ENCODE results near the gene ANKRD63. TPM values are rescaled to one million over a fixed set of nuclear protein-coding genes. Genes with fewer than 3 reads are reported as not detected.

The ANKRD63 gene
- total RNA-seq, 2 experiments from 2014 or later: 0.37 TPM; not detected in 1

- Mint-ChIP-seq H3K27me3 (ENCODE audit: low read depth) (no peaks in the 10 kb centered on the region), H3K36me3 (ENCODE audit: low read depth) (peaks cover 23% of the 10 kb centered on the region), H3K27ac (no peak overlapping the region), H3K4me3 (no peak overlapping the region), H3K4me1 (ENCODE audit: low read depth) (no peaks in the 10 kb centered on the region), H3K9me3 (ENCODE audit: insufficient read depth) (no peaks in the 10 kb centered on the region)
- ChIA-PET POLR2A (no interaction called here), CTCF (no interaction called here)
- ATAC-seq (no peak), DNase-seq (no peak)
Measured at GRCh38 chr15:40295297-40295696, 12.4 kb upstream of the ANKRD63 start.

GRCh38 chr15:40293905-40294895 is 11.3 kb upstream of the ANKRD63 start:
- no peaks in the 10 kb centered on the region for H3K27me3 Mint-ChIP-seq (ENCODE audit: low read depth)
- no peak overlapping the region for H3K27ac Mint-ChIP-seq
- ChIA-PET CTCF (interaction anchor here (0.9 to 1.5 kb wide), 2 partner anchors 13 to 44 kb away, joined by 4 to 6 read pairs; no protein-coding TSS in a partner anchor), POLR2A (interaction anchor here (0.6 to 1.2 kb wide), 2 partner anchors 14 to 367 kb away, joined by 3 to 4 read pairs; partner anchors contain the start of gene PLCB2)
- H3K4me3 Mint-ChIP-seq: no peak overlapping the region
- no peaks in the 10 kb centered on the region for H3K4me1 Mint-ChIP-seq (ENCODE audit: low read depth)
- H3K9me3 Mint-ChIP-seq (ENCODE audit: insufficient read depth): no peaks in the 10 kb centered on the region
- ATAC-seq (no peak), DNase-seq (no peak)
- peaks cover 15% of the 10 kb centered on the region for H3K36me3 Mint-ChIP-seq (ENCODE audit: low read depth)

GRCh38 chr15:40293006-40293405 is 10.1 kb upstream of the ANKRD63 start:
- ChIA-PET POLR2A (interaction anchor here (1.2 kb wide), 1 partner anchor 15 kb away, joined by 4 read pairs; the partner anchor contains the start of gene PLCB2), CTCF (interaction anchor here (0.9 to 1.5 kb wide), 5 partner anchors 14 to 45 kb away, joined by 3 to 6 read pairs (median 4); no protein-coding TSS in a partner anchor)
- Mint-ChIP-seq H3K4me3 (no peak overlapping the region), H3K27me3 (ENCODE audit: low read depth) (no peaks in the 10 kb centered on the region), H3K36me3 (ENCODE audit: low read depth) (peaks cover 14% of the 10 kb centered on the region), H3K27ac (no peak overlapping the region), H3K9me3 (ENCODE audit: insufficient read depth) (no peaks in the 10 kb centered on the region), H3K4me1 (ENCODE audit: low read depth) (no peaks in the 10 kb centered on the region)
- DNase-seq (no peak), ATAC-seq (no peak)

- Mint-ChIP-seq H3K27ac (no peak overlapping the region), H3K36me3 (ENCODE audit: low read depth) (peaks cover 11% of the 10 kb centered on the region), H3K27me3 (ENCODE audit: low read depth) (no peaks in the 10 kb centered on the region), H3K4me1 (ENCODE audit: low read depth) (no peaks in the 10 kb centered on the region), H3K4me3 (no peak overlapping the region), H3K9me3 (ENCODE audit: insufficient read depth) (no peaks in the 10 kb centered on the region)
- CTCF ChIA-PET: interaction anchor here (0.9 to 3.7 kb wide), 5 partner anchors 13 to 18 kb away, joined by 3 to 28 read pairs (median 3); no protein-coding TSS in a partner anchor
- DNase-seq: no peak
- no peak for ATAC-seq
- POLR2A ChIA-PET: interaction anchor here (0.5 kb wide), 1 partner anchor 21 kb away, joined by 5 read pairs; no protein-coding TSS in a partner anchor
Measured at GRCh38 chr15:40292246-40292645, 9.4 kb upstream of the ANKRD63 start.

- peaks cover 7% of the 10 kb centered on the region for H3K36me3 Mint-ChIP-seq (ENCODE audit: low read depth)
- no peaks in the 10 kb centered on the region for H3K4me1 Mint-ChIP-seq (ENCODE audit: low read depth)
- no peaks in the 10 kb centered on the region for H3K9me3 Mint-ChIP-seq (ENCODE audit: insufficient read depth)
- H3K27me3 Mint-ChIP-seq (ENCODE audit: low read depth): no peaks in the 10 kb centered on the region
- CTCF ChIA-PET: interaction anchor here (1.0 to 3.7 kb wide), 4 partner anchors 11 to 19 kb away, joined by 3 to 28 read pairs (median 3); partner anchors contain the start of gene PLCB2
- DNase-seq: no peak
- no peak for ATAC-seq
- POLR2A ChIA-PET: interaction anchor here (1.2 kb wide), 1 partner anchor 16 kb away, joined by 3 read pairs; no protein-coding TSS in a partner anchor
- no peak overlapping the region for H3K4me3 Mint-ChIP-seq
- no peak overlapping the region for H3K27ac Mint-ChIP-seq
Measured at GRCh38 chr15:40290918-40291574, 8.2 kb upstream of the ANKRD63 start.

GRCh38 chr15:40290545-40290917 is 7.7 kb upstream of the ANKRD63 start:
- Mint-ChIP-seq H3K9me3 (ENCODE audit: insufficient read depth) (no peaks in the 10 kb centered on the region), H3K36me3 (ENCODE audit: low read depth) (peaks cover 7% of the 10 kb centered on the region), H3K27ac (no peak overlapping the region), H3K4me3 (no peak overlapping the region), H3K27me3 (ENCODE audit: low read depth) (no peaks in the 10 kb centered on the region), H3K4me1 (ENCODE audit: low read depth) (no peaks in the 10 kb centered on the region)
- POLR2A ChIA-PET: interaction anchor here (1.2 kb wide), 1 partner anchor 16 kb away, joined by 3 read pairs; no protein-coding TSS in a partner anchor
- CTCF ChIA-PET: interaction anchor here (1.1 to 3.8 kb wide), 6 partner anchors 11 to 54 kb away, joined by 3 to 34 read pairs (median 4); partner anchors contain the start of gene PLCB2
- no peak for DNase-seq
- ATAC-seq: no peak

- Mint-ChIP-seq H3K27ac (no peak overlapping the region), H3K36me3 (ENCODE audit: low read depth) (peaks cover 5% of the 10 kb centered on the region), H3K9me3 (ENCODE audit: insufficient read depth) (no peaks in the 10 kb centered on the region), H3K4me3 (no peak overlapping the region), H3K4me1 (ENCODE audit: low read depth) (no peaks in the 10 kb centered on the region), H3K27me3 (ENCODE audit: low read depth) (peaks cover 2% of the 10 kb centered on the region)
- ATAC-seq (no peak), DNase-seq (no peak)
- POLR2A ChIA-PET: interaction anchor here (1.5 kb wide), 1 partner anchor 19 kb away, joined by 4 read pairs; no protein-coding TSS in a partner anchor
- CTCF ChIA-PET: interaction anchor here (1.1 to 6.6 kb wide), 6 partner anchors 10 to 55 kb away, joined by 3 to 49 read pairs (median 16); partner anchors contain the start of genes INAFM2 and PLCB2
Measured at GRCh38 chr15:40289140-40289775, 6.4 kb upstream of the ANKRD63 start.

- H3K36me3 Mint-ChIP-seq (ENCODE audit: low read depth): peaks cover 4% of the 10 kb centered on the region
- ChIA-PET POLR2A (interaction anchor here (1.5 kb wide), 1 partner anchor 20 kb away, joined by 4 read pairs; no protein-coding TSS in a partner anchor), CTCF (interaction anchor here (1.1 to 6.6 kb wide), 5 partner anchors 9 to 134 kb away, joined by 3 to 49 read pairs (median 6); partner anchors contain the start of gene PLCB2)
- H3K27me3 Mint-ChIP-seq (ENCODE audit: low read depth): peaks cover 13% of the 10 kb centered on the region
- H3K27ac Mint-ChIP-seq: no peak overlapping the region
- no peaks in the 10 kb centered on the region for H3K9me3 Mint-ChIP-seq (ENCODE audit: insufficient read depth)
- DNase-seq (no peak), ATAC-seq (no peak)
- peaks cover under 1% of the 10 kb centered on the region for H3K4me1 Mint-ChIP-seq (ENCODE audit: low read depth)
- no peak overlapping the region for H3K4me3 Mint-ChIP-seq
Measured at GRCh38 chr15:40287968-40288367, 5.1 kb upstream of the ANKRD63 start.

GRCh38 chr15:40287505-40287904 is 4.6 kb upstream of the ANKRD63 start:
- ChIA-PET POLR2A (interaction anchor here (2.4 kb wide), 1 partner anchor 20 kb away, joined by 10 read pairs; the partner anchor contains the start of gene PLCB2), CTCF (interaction anchor here (1.1 to 6.6 kb wide), 5 partner anchors 9 to 135 kb away, joined by 3 to 49 read pairs (median 6); partner anchors contain the start of gene PLCB2)
- H3K4me1 Mint-ChIP-seq (ENCODE audit: low read depth): peaks cover 3% of the 10 kb centered on the region
- peaks cover 17% of the 10 kb centered on the region for H3K27me3 Mint-ChIP-seq (ENCODE audit: low read depth)
- H3K36me3 Mint-ChIP-seq (ENCODE audit: low read depth): peaks cover 4% of the 10 kb centered on the region
- H3K27ac Mint-ChIP-seq: no peak overlapping the region
- no peaks in the 10 kb centered on the region for H3K9me3 Mint-ChIP-seq (ENCODE audit: insufficient read depth)
- DNase-seq (no peak), ATAC-seq (no peak)
- H3K4me3 Mint-ChIP-seq: no peak overlapping the region

- CTCF ChIA-PET: interaction anchor here (1.1 to 6.6 kb wide), 5 partner anchors 8 to 136 kb away, joined by 3 to 49 read pairs (median 6); partner anchors contain the start of gene PLCB2
- H3K27ac Mint-ChIP-seq: no peak overlapping the region
- DNase-seq (no peak), ATAC-seq (no peak)
- H3K4me1 Mint-ChIP-seq (ENCODE audit: low read depth): peaks cover 3% of the 10 kb centered on the region
- H3K27me3 Mint-ChIP-seq (ENCODE audit: low read depth): peaks cover 17% of the 10 kb centered on the region
- no peak overlapping the region for H3K4me3 Mint-ChIP-seq
- peaks cover 4% of the 10 kb centered on the region for H3K36me3 Mint-ChIP-seq (ENCODE audit: low read depth)
- POLR2A ChIA-PET: interaction anchor here (2.4 kb wide), 1 partner anchor 21 kb away, joined by 10 read pairs; the partner anchor contains the start of gene PLCB2
- H3K9me3 Mint-ChIP-seq (ENCODE audit: insufficient read depth): no peaks in the 10 kb centered on the region
Measured at GRCh38 chr15:40286794-40287193, 3.9 kb upstream of the ANKRD63 start.
